Left ventricle myocardium inferior (tissue), 1 donor: ENCODE results near the gene DDIT3. TPM values are rescaled to one million over a fixed set of nuclear protein-coding genes. Genes with fewer than 3 reads are reported as not detected.

Experiments
- DNase-seq: peaks from one replicate; pipeline ENCODE4 v3.0.0-alpha.2; 2020
- H3K27ac ChIP-seq: fragments of 200-600 bp; replicated peaks from 2 replicates; pipeline ENCODE4 v1.8.0; 2021
- H3K27me3 ChIP-seq: fragments of 200-600 bp; 2 replicates; pipeline ENCODE4 v1.8.0; 2021; ENCODE audit warnings: low read depth
- H3K36me3 ChIP-seq: fragments of 200-600 bp; 2 replicates; pipeline ENCODE4 v1.8.0; 2021
- H3K4me1 ChIP-seq: fragments of 200-600 bp; 2 replicates; pipeline ENCODE4 v1.8.0; 2021
- H3K4me3 ChIP-seq: fragments of 200-600 bp; 2 replicates; pipeline ENCODE4 v1.8.0; 2021; ENCODE audit warnings: mild to moderate bottlenecking, moderate library complexity
- H3K9me3 ChIP-seq: fragments of 200-600 bp; replicated peaks from 2 replicates; pipeline ENCODE4 v1.8.0; 2021
- intact Hi-C: fragments of 100-400 bp; cut with micrococcal nuclease; formaldehyde crosslinking; loops from one replicate; pipeline ENCODE4 v1.11.0; 2022
- total RNA-seq: library from RNA; stranded (reverse); fragmentation: NEBNext Ultra II Directional; extraction: Animal tissue kit (Norgen Biotek cat#: 25700); gene quantifications from one replicate; pipeline ENCODE4 v1.2.1, GENCODE V29; 2021
- TF ChIP-seq, protein P1 (sequence below): fragments of 200-600 bp; IDR thresholded peaks from 2 replicates; pipeline ENCODE4 v1.8.0; 2021; ENCODE audit warnings: antibody characterized with exemption, mild to moderate bottlenecking, borderline replicate concordance
- donor health status: DM: no; HTN: yes; CAD: no; lungs with severe emphysema.

DDIT3 gene
- total RNA-seq, 1 donor from 2014 or later: 20.4 TPM

DNA sequence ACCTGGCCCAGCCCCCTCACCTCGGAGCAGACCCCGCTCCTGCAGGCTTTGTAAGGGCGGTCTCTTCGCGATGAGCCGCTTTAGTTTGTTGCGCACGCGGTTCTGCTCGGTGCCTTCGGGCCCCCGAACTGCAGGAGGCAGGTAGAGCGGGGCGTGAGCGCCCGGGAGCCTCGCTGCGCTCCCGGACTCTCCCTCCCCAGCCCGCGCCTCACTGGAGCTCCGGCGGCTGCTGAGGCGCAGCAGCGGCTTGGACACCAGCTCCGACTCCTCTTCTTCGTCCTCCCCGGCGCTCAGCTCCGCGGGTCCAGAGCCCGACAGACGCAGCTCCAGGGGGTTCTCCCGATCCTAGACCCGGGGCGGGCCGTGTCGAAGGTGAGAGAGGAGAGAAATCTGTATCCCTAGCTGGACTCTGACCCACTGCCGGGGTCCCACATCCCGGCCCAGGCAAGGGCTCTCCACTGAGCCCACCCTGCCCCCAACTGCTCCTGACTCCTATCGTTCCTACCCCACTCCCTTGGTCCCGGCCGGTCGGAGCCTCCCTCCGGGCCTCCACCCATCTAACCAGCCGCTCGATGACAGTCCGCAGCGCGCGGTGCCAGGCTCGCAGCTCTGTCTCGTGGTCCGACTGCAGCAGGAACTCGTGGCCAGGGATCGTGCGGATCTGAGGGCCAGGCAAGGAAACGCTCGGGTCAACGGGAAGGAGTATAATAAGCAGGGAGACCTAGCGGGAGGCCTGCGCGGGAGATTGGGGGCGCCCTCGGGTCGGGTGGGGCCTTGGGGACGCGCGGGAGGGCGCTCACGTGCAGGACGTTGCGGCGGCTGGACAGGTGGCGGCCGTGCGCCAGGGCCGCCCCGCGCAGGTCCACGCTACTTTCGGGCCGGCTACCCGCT, 44.8 kb downstream of the DDIT3 start:
- H3K27me3 ChIP-seq: peaks cover 99% of the 10 kb centered on the region
- TF ChIP-seq, protein P1, sequence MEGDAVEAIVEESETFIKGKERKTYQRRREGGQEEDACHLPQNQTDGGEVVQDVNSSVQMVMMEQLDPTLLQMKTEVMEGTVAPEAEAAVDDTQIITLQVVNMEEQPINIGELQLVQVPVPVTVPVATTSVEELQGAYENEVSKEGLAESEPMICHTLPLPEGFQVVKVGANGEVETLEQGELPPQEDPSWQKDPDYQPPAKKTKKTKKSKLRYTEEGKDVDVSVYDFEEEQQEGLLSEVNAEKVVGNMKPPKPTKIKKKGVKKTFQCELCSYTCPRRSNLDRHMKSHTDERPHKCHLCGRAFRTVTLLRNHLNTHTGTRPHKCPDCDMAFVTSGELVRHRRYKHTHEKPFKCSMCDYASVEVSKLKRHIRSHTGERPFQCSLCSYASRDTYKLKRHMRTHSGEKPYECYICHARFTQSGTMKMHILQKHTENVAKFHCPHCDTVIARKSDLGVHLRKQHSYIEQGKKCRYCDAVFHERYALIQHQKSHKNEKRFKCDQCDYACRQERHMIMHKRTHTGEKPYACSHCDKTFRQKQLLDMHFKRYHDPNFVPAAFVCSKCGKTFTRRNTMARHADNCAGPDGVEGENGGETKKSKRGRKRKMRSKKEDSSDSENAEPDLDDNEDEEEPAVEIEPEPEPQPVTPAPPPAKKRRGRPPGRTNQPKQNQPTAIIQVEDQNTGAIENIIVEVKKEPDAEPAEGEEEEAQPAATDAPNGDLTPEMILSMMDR: no peak
- intact Hi-C loops: no loop called here
- H3K4me1 ChIP-seq: peaks cover 20% of the 10 kb centered on the region
- no peak overlapping the region for H3K27ac ChIP-seq
- H3K4me3 ChIP-seq: peak overlapping the region; percentile 64
- DNase-seq: no peak
- no peaks in the 10 kb centered on the region for H3K9me3 ChIP-seq
- no peaks in the 10 kb centered on the region for H3K36me3 ChIP-seq

- no peak for DNase-seq
- Histone ChIP-seq H3K27me3 (peaks cover 100% of the 10 kb centered on the region), H3K27ac (no peak overlapping the region), H3K36me3 (no peaks in the 10 kb centered on the region), H3K4me3 (peak overlapping the region; percentile 64), H3K9me3 (no peaks in the 10 kb centered on the region), H3K4me1 (peaks cover 20% of the 10 kb centered on the region)
- TF ChIP-seq, protein P1: no peak
- intact Hi-C loops: no loop called here
Measured at GRCh38 chr12:57474862-57475261, 45.5 kb downstream of the DDIT3 start.

DNA sequence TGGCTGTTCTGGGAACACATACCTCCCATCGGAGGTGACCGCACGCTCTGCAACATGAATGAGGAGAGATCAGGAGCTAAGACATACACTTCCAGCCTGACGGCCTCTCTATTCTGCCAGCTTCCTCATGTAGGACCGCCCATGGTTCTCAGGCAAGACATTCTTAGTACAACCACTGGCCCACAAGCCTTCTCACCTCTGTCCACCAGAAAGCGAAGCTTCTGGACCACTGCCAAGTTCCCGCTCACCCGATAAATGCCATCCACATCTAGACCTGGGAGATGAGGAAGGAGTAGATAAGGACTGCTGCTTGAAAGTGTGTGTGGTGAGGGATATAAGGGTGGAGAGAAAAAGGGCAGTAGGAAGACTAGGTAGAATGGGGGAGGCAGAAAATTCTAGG, 45.9 kb downstream of the DDIT3 start:
- TF ChIP-seq, protein P1: no peak
- intact Hi-C loops: no loop called here
- Histone ChIP-seq H3K4me3 (no peak overlapping the region), H3K27me3 (peaks cover 100% of the 10 kb centered on the region), H3K4me1 (peaks cover 20% of the 10 kb centered on the region), H3K9me3 (no peaks in the 10 kb centered on the region), H3K36me3 (no peaks in the 10 kb centered on the region), H3K27ac (no peak overlapping the region)
- DNase-seq: no peak

GRCh38 chr12:57473886-57474285, 46.4 kb downstream of the DDIT3 start:
- no peak for DNase-seq
- H3K9me3 ChIP-seq: no peaks in the 10 kb centered on the region
- peaks cover 20% of the 10 kb centered on the region for H3K4me1 ChIP-seq
- H3K4me3 ChIP-seq: no peak overlapping the region
- TF ChIP-seq, protein P1: no peak
- H3K27me3 ChIP-seq: peaks cover 100% of the 10 kb centered on the region
- intact Hi-C loops: no loop called here
- H3K27ac ChIP-seq: no peak overlapping the region
- no peaks in the 10 kb centered on the region for H3K36me3 ChIP-seq

- Histone ChIP-seq H3K27me3 (peaks cover 100% of the 10 kb centered on the region), H3K9me3 (no peaks in the 10 kb centered on the region), H3K36me3 (no peaks in the 10 kb centered on the region), H3K4me1 (peaks cover 20% of the 10 kb centered on the region), H3K4me3 (no peak overlapping the region), H3K27ac (no peak overlapping the region)
- TF ChIP-seq, protein P1: no peak
- no peak for DNase-seq
- intact Hi-C loops: no loop called here
Measured at GRCh38 chr12:57473392-57473791, 46.9 kb downstream of the DDIT3 start.
